Astrocyte (in vitro differentiated cells and primary cell): ENCODE measurements around the gene MAPKAPK2. TPM values are rescaled to one million over a fixed set of nuclear protein-coding genes. Genes with fewer than 3 reads are reported as not detected.
A peak's percentile ranks its signal among the peaks of the same experiment; 100 is the strongest.

Source experiments
- DNase-seq: peaks from one replicate; pipeline ENCODE4 v3.0.0-alpha.2; 2010; ENCODE audit warnings: low read depth
- FAIRE-seq: peaks from 2 replicates; lab custom pipeline; 2011; peaks lifted over from hg19 to GRCh38; lab: Jason Lieb, UNC
- H2AFZ ChIP-seq: 2 replicates; pipeline ENCODE4 v1.6.0; 2012; ENCODE audit warnings: low read depth, low read length, inconsistent platforms
- H3K27ac ChIP-seq: 2 replicates; pipeline ENCODE4 v1.5.1; 2011; ENCODE audit warnings: low read depth, low read length, inconsistent platforms
- H3K27me3 ChIP-seq: 2 replicates; pipeline ENCODE4 v1.6.0; 2011; ENCODE audit warnings: low read length, inconsistent platforms; ENCODE audit not compliant: insufficient read depth
- H3K36me3 ChIP-seq: 2 replicates; pipeline ENCODE4 v1.5.1; 2011; ENCODE audit warnings: low read length, inconsistent platforms; ENCODE audit not compliant: insufficient read depth
- H3K4me1 ChIP-seq: 2 replicates; pipeline ENCODE4 v1.5.1; 2011; ENCODE audit warnings: low read length, inconsistent platforms; ENCODE audit not compliant: insufficient read depth
- H3K4me2 ChIP-seq: 2 replicates; pipeline ENCODE4 v1.6.0; 2012; ENCODE audit warnings: low read length, inconsistent platforms
- H3K4me3 ChIP-seq: 2 replicates; pipeline ENCODE4 v1.5.1; 2011; ENCODE audit warnings: low read depth, mild to moderate bottlenecking, low read length, inconsistent platforms; ENCODE audit not compliant: insufficient read depth
- H3K79me2 ChIP-seq: 2 replicates; pipeline ENCODE4 v1.6.0; 2012; ENCODE audit warnings: mild to moderate bottlenecking, low read length, inconsistent platforms; ENCODE audit not compliant: insufficient read depth
- H3K9ac ChIP-seq: 2 replicates; pipeline ENCODE4 v1.6.0; 2012; ENCODE audit warnings: mild to moderate bottlenecking, low read length, inconsistent platforms
- H3K9me3 ChIP-seq: 2 replicates; pipeline ENCODE4 v1.5.1; 2012; ENCODE audit warnings: low read depth, mild to moderate bottlenecking, low read length, inconsistent platforms; ENCODE audit not compliant: insufficient read depth
- H4K20me1 ChIP-seq: 2 replicates; pipeline ENCODE4 v1.6.0; 2012; ENCODE audit warnings: low read length, inconsistent platforms; ENCODE audit not compliant: insufficient read depth
- H3K27ac Mint-ChIP-seq: one replicate; pipeline ENCODE4 v1.8.0; 2021; ENCODE audit warnings: mild to moderate bottlenecking, mixed read lengths; ENCODE audit not compliant: unreplicated experiment
- H3K27me3 Mint-ChIP-seq: one replicate; pipeline ENCODE4 v1.8.0; 2021; ENCODE audit warnings: low read depth, mixed read lengths; ENCODE audit not compliant: unreplicated experiment
- H3K36me3 Mint-ChIP-seq: one replicate; pipeline ENCODE4 v1.8.0; 2021; ENCODE audit warnings: low read depth, mixed read lengths; ENCODE audit not compliant: unreplicated experiment
- H3K4me1 Mint-ChIP-seq: one replicate; pipeline ENCODE4 v1.8.0; 2021; ENCODE audit warnings: low read depth, mixed read lengths; ENCODE audit not compliant: unreplicated experiment
- H3K4me3 Mint-ChIP-seq: one replicate; pipeline ENCODE4 v1.8.0; 2021; ENCODE audit warnings: mild to moderate bottlenecking, moderate library complexity, mixed read lengths; ENCODE audit not compliant: unreplicated experiment
- H3K9me3 Mint-ChIP-seq: one replicate; pipeline ENCODE4 v1.8.0; 2021; ENCODE audit warnings: mild to moderate bottlenecking, mixed read lengths; ENCODE audit not compliant: unreplicated experiment
- EZH2 ChIP-seq: IDR thresholded peaks from 2 replicates; pipeline ENCODE4 v1.6.1; 2012; ENCODE audit warnings: mild to moderate bottlenecking, low read length, inconsistent platforms; ENCODE audit not compliant: insufficient read depth
- total RNA-seq: library from RNA; stranded (reverse); gene quantifications from 2 replicates; pipeline ENCODE4 v1.2.1, GENCODE V29; 2021
- TF ChIP-seq, protein P1 (sequence below): IDR thresholded peaks from 2 replicates; pipeline ENCODE4 v1.5.1; 2011; ENCODE audit warnings: low read depth, mild to moderate bottlenecking, inconsistent platforms, low read length, moderate library complexity; ENCODE audit not compliant: insufficient read depth

MAPKAPK2 gene
- total RNA-seq, 1 donor from 2014 or later, result 108 TPM

DNA sequence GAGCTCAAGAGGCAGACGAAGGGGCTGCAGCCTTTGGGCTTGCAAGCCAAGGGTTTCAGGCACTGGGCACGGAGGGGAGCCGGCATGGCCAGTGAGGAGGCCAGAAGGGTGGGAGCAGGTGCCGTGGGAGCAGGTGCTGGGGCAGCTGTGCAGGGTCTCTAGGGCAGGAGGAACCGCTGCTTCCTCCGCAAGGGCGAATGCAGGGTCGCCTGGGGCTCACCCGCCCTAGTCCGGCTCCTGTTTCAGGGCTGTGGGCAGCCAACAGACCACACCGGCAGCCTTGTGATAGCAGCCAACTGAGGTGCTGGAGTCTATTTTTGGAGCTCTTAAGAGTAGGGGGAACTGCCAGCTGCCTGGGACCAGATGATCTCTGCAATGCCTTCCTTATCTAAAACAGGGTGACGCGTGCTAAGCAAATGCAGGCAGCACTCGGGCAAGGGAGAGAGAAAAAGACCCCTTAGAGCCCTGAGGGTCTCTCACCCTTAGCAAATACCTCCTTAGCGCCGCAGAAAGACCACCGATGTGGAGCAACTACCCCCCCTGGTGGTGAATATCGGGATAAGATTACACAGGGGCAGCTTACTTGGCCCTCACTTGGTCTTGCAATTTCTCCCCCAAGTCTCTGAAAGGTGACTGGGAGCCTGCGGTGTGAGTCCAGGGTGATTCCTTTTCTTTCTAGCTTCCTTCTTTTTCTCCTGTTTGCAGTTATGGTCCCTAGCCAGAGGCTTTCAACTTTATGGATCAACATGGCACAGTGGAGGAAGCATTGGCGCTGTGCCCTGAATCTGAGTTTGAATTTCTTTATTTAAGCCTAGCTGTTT lies 20.7 kb upstream of the MAPKAPK2 start:
- no peak overlapping the region for H3K9ac ChIP-seq
- DNase-seq (no peak), FAIRE-seq (no peak)
- H3K27me3 Mint-ChIP-seq, result peaks cover 63% of the 10 kb centered on the region
- no peaks in the 10 kb centered on the region for H3K79me2 ChIP-seq
- H3K9me3 Mint-ChIP-seq, result no peaks in the 10 kb centered on the region
- no peak overlapping the region for H3K4me3 ChIP-seq
- peaks cover 6% of the 10 kb centered on the region for H3K4me1 ChIP-seq
- H3K36me3 ChIP-seq, result no peaks in the 10 kb centered on the region
- no peaks in the 10 kb centered on the region for H3K36me3 Mint-ChIP-seq
- H2AFZ ChIP-seq, result no peak overlapping the region
- H3K27ac ChIP-seq, result no peak overlapping the region
- H4K20me1 ChIP-seq, result no peaks in the 10 kb centered on the region
- H3K4me3 Mint-ChIP-seq, result peak overlapping the region; percentile 40
- H3K4me2 ChIP-seq, result peak overlapping the region; percentile 61
- no peaks in the 10 kb centered on the region for H3K9me3 ChIP-seq
- H3K27me3 ChIP-seq, result peaks cover 36% of the 10 kb centered on the region
- H3K27ac Mint-ChIP-seq, result no peak overlapping the region
- no peak for TF ChIP-seq EZH2
- TF ChIP-seq, protein P1, sequence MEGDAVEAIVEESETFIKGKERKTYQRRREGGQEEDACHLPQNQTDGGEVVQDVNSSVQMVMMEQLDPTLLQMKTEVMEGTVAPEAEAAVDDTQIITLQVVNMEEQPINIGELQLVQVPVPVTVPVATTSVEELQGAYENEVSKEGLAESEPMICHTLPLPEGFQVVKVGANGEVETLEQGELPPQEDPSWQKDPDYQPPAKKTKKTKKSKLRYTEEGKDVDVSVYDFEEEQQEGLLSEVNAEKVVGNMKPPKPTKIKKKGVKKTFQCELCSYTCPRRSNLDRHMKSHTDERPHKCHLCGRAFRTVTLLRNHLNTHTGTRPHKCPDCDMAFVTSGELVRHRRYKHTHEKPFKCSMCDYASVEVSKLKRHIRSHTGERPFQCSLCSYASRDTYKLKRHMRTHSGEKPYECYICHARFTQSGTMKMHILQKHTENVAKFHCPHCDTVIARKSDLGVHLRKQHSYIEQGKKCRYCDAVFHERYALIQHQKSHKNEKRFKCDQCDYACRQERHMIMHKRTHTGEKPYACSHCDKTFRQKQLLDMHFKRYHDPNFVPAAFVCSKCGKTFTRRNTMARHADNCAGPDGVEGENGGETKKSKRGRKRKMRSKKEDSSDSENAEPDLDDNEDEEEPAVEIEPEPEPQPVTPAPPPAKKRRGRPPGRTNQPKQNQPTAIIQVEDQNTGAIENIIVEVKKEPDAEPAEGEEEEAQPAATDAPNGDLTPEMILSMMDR, result peak; percentile 90
- H3K4me1 Mint-ChIP-seq, result no peaks in the 10 kb centered on the region

DNA sequence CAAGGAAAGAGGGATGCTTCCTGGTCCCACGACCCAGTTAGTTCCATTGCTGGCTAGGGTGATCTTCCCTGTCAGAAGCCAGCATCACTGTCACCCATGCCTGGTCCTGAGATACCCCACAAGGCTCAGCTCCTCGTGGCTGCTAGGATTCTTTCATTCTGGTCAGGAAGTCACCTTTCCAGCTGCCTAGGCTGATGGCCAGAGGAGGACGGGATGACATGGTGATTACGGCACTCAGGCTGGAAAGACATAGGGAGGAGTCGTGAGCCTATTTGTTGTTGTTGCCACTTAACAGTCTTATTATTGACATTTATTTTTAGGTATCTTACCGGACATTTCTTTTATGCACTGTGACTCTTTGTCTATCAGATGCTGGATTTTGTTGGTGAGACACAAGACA lies 20.0 kb upstream of the MAPKAPK2 start:
- no peak for FAIRE-seq
- TF ChIP-seq, protein P1, result no peak
- no peak for TF ChIP-seq EZH2
- H3K4me3 Mint-ChIP-seq, result no peak overlapping the region
- Histone ChIP-seq H3K9ac (no peak overlapping the region), H3K27ac (no peak overlapping the region), H3K36me3 (no peaks in the 10 kb centered on the region), H3K4me1 (peaks cover 6% of the 10 kb centered on the region), H4K20me1 (no peaks in the 10 kb centered on the region), H3K9me3 (no peaks in the 10 kb centered on the region), H3K27me3 (peaks cover 36% of the 10 kb centered on the region), H3K79me2 (no peaks in the 10 kb centered on the region), H2AFZ (no peak overlapping the region), H3K4me2 (no peak overlapping the region), H3K4me3 (no peak overlapping the region)
- no peaks in the 10 kb centered on the region for H3K4me1 Mint-ChIP-seq
- DNase-seq, result no peak
- peaks cover 60% of the 10 kb centered on the region for H3K27me3 Mint-ChIP-seq
- H3K9me3 Mint-ChIP-seq, result no peaks in the 10 kb centered on the region
- H3K27ac Mint-ChIP-seq, result no peak overlapping the region
- no peaks in the 10 kb centered on the region for H3K36me3 Mint-ChIP-seq

DNA sequence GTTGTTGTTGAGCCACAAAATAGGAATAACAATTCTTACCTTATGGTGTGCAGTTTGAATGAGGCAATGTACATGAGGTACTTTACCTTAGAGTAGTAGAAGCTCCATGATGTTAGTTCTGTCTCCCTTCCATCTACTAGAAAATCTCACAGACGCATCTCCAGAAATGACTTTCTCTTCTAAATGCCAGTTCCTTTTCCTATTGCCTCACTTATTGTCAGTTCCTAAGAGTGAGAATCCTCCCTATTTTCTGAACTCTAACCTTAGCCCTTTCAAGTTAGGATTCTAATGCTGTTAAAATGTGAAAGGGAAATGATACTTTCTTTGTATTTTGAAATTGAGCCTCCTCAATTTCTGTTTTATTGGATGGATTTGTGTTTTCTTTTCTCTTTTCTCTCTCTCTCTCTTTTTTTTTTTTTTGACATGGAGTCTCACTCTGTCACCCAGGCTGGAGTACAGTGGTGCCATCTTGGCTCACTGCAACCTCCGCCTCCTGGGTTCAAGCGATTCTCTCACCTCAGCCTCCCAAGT lies 18.6 kb upstream of the MAPKAPK2 start:
- Histone ChIP-seq H3K36me3 (no peaks in the 10 kb centered on the region), H3K4me1 (peaks cover 6% of the 10 kb centered on the region), H3K4me2 (no peak overlapping the region), H4K20me1 (no peaks in the 10 kb centered on the region), H3K79me2 (no peaks in the 10 kb centered on the region), H3K9ac (no peak overlapping the region), H2AFZ (no peak overlapping the region), H3K27ac (no peak overlapping the region), H3K27me3 (peaks cover 34% of the 10 kb centered on the region), H3K4me3 (no peak overlapping the region), H3K9me3 (no peaks in the 10 kb centered on the region)
- DNase-seq (no peak), FAIRE-seq (no peak)
- no peak for TF ChIP-seq EZH2
- TF ChIP-seq, protein P1, result no peak
- Mint-ChIP-seq H3K36me3 (no peaks in the 10 kb centered on the region), H3K4me3 (no peak overlapping the region), H3K27me3 (peaks cover 55% of the 10 kb centered on the region), H3K27ac (no peak overlapping the region), H3K9me3 (no peaks in the 10 kb centered on the region), H3K4me1 (no peaks in the 10 kb centered on the region)
